GM19239 (cell line): ENCODE results near the gene VEGFB.

Source experiments
- DNase-seq: peaks from one replicate; pipeline ENCODE4 v3.0.0; 2011; ENCODE audit warnings: low spot score; ENCODE audit not compliant: insufficient read length
- FAIRE-seq: peaks from 2 replicates; lab custom pipeline; 2011; peaks lifted over from hg19 to GRCh38; lab: Jason Lieb, UNC

Gene VEGFB

GRCh38 chr11:64210301-64211020, 23.9 kb upstream of the VEGFB start:
- DNase-seq (no peak), FAIRE-seq (no peak)

GRCh38 chr11:64211181-64211872, 23.1 kb upstream of the VEGFB start:
- DNase-seq (no peak), FAIRE-seq (no peak)

DNA sequence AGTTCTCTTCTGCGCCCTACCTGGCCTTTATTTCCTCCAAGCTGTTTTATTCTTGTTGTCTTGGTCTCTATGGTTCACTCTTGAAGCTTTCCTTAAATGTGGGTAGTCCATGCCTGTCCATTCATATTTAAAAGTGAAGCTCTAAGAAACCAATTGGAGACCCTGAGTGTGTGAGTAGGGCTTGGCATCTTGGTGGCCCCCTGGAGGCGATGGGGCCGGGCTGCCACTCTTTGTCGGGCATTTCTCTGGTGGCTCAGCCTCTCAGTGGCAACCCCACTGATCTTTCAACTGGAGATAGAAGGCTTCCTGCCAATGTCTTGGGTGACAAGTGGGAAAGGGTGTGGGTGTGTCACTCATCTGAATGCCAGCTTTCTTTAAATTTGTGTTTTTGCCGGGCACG, 17.5 kb upstream of the VEGFB start:
- DNase-seq (no peak), FAIRE-seq (no peak)

GRCh38 chr11:64218628-64219353, 15.6 kb upstream of the VEGFB start:
- FAIRE-seq (no peak), DNase-seq (no peak)

DNA sequence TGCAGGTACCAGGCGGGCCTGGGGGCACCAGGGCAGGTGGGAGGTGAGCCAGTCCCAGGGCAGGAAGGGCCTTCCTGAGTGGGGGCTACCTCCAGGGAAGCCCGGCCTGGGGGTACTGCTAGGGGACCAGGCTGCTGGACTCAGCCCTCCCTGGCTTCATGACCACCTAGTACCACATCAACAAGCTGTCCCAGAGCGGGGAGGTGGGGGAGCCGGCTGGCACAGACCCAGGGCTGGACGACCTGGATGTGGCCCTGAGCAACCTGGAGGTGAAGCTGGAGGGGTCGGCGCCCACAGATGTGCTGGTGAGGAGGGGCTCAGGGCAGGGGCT, 15.1 kb upstream of the VEGFB start:
- FAIRE-seq (no peak), DNase-seq (no peak)

- FAIRE-seq: no peak
- no peak for DNase-seq
Observed at GRCh38 chr11:64219755-64220154, 14.6 kb upstream of the VEGFB start.

DNA sequence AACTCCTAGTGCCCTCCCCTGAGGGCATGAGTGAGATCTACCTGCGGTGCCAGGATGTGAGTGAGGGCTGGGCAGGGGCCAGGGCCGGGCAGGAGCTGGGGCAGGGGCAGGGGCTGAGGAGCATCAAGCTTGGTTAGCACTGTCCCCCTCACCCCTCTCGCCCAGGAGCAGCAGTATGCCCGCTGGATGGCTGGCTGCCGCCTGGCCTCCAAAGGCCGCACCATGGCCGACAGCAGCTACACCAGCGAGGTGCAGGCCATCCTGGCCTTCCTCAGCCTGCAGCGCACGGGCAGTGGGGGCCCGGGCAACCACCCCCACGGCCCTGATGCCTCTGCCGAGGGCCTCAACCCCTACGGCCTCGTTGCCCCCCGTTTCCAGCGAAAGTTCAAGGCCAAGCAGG, 14.1 kb upstream of the VEGFB start:
- no peak for DNase-seq
- no peak for FAIRE-seq

- no peak for FAIRE-seq
- DNase-seq: no peak
Observed at GRCh38 chr11:64220798-64221197, 13.6 kb upstream of the VEGFB start.

DNA sequence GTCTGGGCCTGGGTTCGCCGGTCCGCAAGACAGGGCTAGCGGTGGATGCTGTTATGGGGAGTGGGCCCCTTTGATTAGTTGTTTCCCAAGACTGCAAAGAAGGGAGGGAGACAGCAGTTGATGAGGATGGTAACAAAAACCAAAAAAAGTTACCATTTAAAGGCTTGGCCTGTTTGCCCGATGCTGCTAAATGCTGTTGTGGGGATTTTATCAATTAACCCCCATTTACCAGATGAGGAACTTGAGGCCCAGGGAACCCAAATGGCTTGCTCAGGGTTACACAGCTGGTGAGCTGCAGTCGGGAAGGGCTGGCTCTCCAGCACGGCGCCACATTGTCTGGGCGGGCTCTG, 11.8 kb upstream of the VEGFB start:
- FAIRE-seq (no peak), DNase-seq (no peak)

- DNase-seq (no peak), FAIRE-seq (no peak)
Observed at GRCh38 chr11:64223001-64223651, 11.3 kb upstream of the VEGFB start.

GRCh38 chr11:64224151-64224890, 10.1 kb upstream of the VEGFB start:
- FAIRE-seq (no peak), DNase-seq (no peak)

DNA sequence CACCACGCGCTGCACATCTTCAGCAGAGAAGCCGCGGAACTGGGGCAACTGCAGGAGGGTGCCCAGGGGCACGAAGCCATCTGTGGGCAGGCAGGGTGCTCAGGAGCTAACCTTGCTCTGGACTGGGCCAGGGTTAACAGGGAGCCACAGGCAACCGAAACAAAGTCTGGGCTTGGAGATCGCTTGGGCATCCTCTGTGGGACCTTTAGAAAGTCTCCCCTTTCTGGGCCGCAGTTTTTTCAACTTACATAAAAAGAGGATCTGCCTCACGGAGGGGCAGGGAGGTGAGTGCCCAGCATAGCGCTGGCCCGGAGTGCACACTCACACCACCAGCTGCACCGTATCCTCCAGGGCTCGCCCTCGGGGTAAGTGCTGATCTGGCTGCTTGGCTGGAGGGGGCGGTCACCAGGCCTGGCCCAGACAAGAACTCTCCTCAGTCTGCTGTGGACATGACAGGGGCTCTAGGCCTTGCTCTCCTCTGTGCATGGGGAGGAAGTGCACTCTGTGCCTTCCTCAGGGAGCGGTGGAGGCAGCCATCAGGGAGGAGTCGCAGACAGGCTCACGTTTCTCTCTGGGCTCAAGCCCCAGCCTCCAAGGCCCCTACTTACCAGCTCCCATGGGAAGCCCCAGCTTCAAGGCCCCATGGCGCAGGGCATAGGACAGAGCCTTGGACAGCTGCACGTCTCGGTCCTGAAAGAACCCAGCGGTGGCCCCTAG, 9.3 kb upstream of the VEGFB start:
- FAIRE-seq: no peak

GRCh38 chr11:64225608-64226506, 8.5 kb upstream of the VEGFB start, which contains the start of the genes NUDT22 and TRPT1:
Gene NUDT22 (plus strand): TSS chr11:64226274. CDS start chr11:64226653, 379 bp downstream.
Gene TRPT1 (minus strand): TSS chr11:64226186. CDS start chr11:64225860, 326 bp downstream.
- FAIRE-seq: peak; percentile 86
- peak; percentile 92 for DNase-seq

More for the DNA sequence above, 9.3 kb upstream of the VEGFB start:
- no peak for DNase-seq

- peak; percentile 88 for FAIRE-seq
- peak; percentile 54 for DNase-seq
Observed at GRCh38 chr11:64226507-64227051, 7.8 kb upstream of the VEGFB start.

GRCh38 chr11:64227405-64227956, 6.9 kb upstream of the VEGFB start:
- peak; percentile 61 for FAIRE-seq
- DNase-seq: no peak

- no peak for FAIRE-seq
- DNase-seq: no peak
Observed at GRCh38 chr11:64229090-64229743, 5.2 kb upstream of the VEGFB start.

DNA sequence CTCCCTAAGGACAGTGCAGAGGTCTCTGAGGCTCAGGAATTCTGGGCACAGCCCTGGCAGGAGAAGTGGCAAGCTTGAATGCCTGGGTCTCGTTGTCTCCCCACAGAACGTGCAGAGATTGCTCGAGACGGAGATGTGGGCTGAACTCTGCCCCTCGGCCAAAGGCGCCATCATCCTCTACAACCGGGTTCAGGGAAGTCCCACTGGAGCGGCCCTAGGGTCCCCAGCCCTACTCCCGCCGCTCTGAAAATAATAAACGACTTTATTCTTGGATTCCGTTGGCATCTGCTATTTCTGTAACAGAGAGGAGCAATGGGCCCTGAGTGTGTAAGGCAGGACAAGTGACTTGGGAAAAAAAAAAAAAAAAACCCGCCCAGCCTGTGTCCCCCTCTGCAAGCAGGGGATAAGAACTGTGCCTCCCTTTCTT, 4.6 kb upstream of the VEGFB start:
- FAIRE-seq: no peak
- DNase-seq: no peak
